HepG2 (cell line): Measurements from ENCODE around the gene ZPR1. TPM values are rescaled to one million over a fixed set of nuclear protein-coding genes. Genes with fewer than 3 reads are reported as not detected.

Experiments
- ARID2 ChIP-seq: sonication (generic); formaldehyde crosslinking; IDR thresholded peaks from 2 replicates; pipeline ENCODE4 v1.8.1; 2022; ENCODE audit warnings: mild to moderate bottlenecking, missing genetic modification reagents, borderline replicate concordance
- BORCS8-MEF2B ChIP-seq: sonication (generic); formaldehyde crosslinking; IDR thresholded peaks from 2 replicates; pipeline ENCODE4 v1.8.0; 2022; ENCODE audit warnings: mild to moderate bottlenecking, missing genetic modification reagents
- CEBPZ ChIP-seq: IDR thresholded peaks from 2 replicates; pipeline ENCODE4 v1.6.1; 2012; ENCODE audit warnings: low read length, improper control_type of control experiment
- HOXA9 ChIP-seq: sonication (generic); formaldehyde crosslinking; IDR thresholded peaks from 2 replicates; pipeline ENCODE4 v1.8.1; 2022; ENCODE audit warnings: missing genetic modification reagents, mild to moderate bottlenecking, moderate library complexity, borderline replicate concordance
- KLF12 ChIP-seq: sonication (generic); formaldehyde crosslinking; IDR thresholded peaks from 2 replicates; pipeline ENCODE4 v1.4.0; 2020; ENCODE audit warnings: missing genetic modification reagents, borderline replicate concordance
- KMT2A ChIP-seq: sonication (generic); formaldehyde crosslinking; IDR thresholded peaks from 2 replicates; pipeline ENCODE4 v1.4.0; 2020; ENCODE audit warnings: missing genetic modification reagents
- PBX3 ChIP-seq: sonication (generic); formaldehyde crosslinking; IDR thresholded peaks from 2 replicates; pipeline ENCODE4 v1.8.1; 2023; ENCODE audit warnings: missing genetic modification reagents, inconsistent platforms, borderline replicate concordance
- RARG ChIP-seq: sonication (generic); formaldehyde crosslinking; IDR thresholded peaks from 2 replicates; pipeline ENCODE4 v1.4.0; 2020; ENCODE audit warnings: low read depth, mild to moderate bottlenecking, missing genetic modification reagents
- RORA ChIP-seq: sonication (generic); formaldehyde crosslinking; IDR thresholded peaks from 2 replicates; pipeline ENCODE4 v1.5.0; 2020; ENCODE audit warnings: mild to moderate bottlenecking, missing genetic modification reagents, moderate library complexity
- SALL2 ChIP-seq: sonication (generic); formaldehyde crosslinking; IDR thresholded peaks from 2 replicates; pipeline ENCODE4 v1.8.1; 2023; ENCODE audit warnings: mild to moderate bottlenecking, missing genetic modification reagents, inconsistent platforms
- SMC3 ChIP-seq: IDR thresholded peaks from 2 replicates; pipeline ENCODE4 v1.6.1; 2011; ENCODE audit warnings: low read length, improper control_type of control experiment
- STAT6 ChIP-seq: sonication (generic); formaldehyde crosslinking; IDR thresholded peaks from 2 replicates; pipeline ENCODE4 v1.4.0; 2020; ENCODE audit warnings: missing genetic modification reagents, mild to moderate bottlenecking, borderline replicate concordance
- XBP1 ChIP-seq: sonication (generic); formaldehyde crosslinking; IDR thresholded peaks from 2 replicates; pipeline ENCODE4 v1.5.0; 2020; ENCODE audit warnings: missing genetic modification reagents
- ZKSCAN5 ChIP-seq: sonication (generic); formaldehyde crosslinking; IDR thresholded peaks from 2 replicates; pipeline ENCODE4 v1.5.1; 2020; ENCODE audit warnings: mild to moderate bottlenecking, missing genetic modification reagents
- ZNF879 ChIP-seq: sonication (generic); formaldehyde crosslinking; IDR thresholded peaks from 2 replicates; pipeline ENCODE4 v1.8.1; 2023; ENCODE audit warnings: missing genetic modification reagents
- polyA plus RNA-seq, 8 experiments: library from polyadenylated mRNA; depleted of rRNA in 3 of 8; stranded (reverse) in 7 of 8; unstranded in 1 of 8; fragments of >200 nt; fragmentation: Illumina TruSeq in 4 of 8; extraction: Trizol in 4 of 8; gene quantifications; 2 replicates each; pipeline versions ENCODE4 v1.2.1 to v1.2.3, GENCODE V29; 2011 to 2016; ENCODE audit warnings: low read depth in 4 of 8, missing spikeins in 1 of 8, mixed read lengths in 1 of 8; ENCODE audit not compliant: insufficient read depth in 1 of 8
- total RNA-seq, 5 experiments: library from RNA; depleted of rRNA; stranded (reverse); fragments of >200 nt; fragmentation: Illumina TruSeq; extraction: Trizol; gene quantifications; 2 replicates each; pipeline ENCODE4 v1.2.3, GENCODE V29; 2016; ENCODE audit warnings: low read depth in 1 of 5
- TF ChIP-seq, protein P1 (sequence below): sonication (generic); formaldehyde crosslinking; IDR thresholded peaks from 2 replicates; pipeline ENCODE4 v1.4.0; 2020; ENCODE audit warnings: missing genetic modification reagents, borderline replicate concordance
- TF ChIP-seq, protein P2 (sequence below): sonication (generic); formaldehyde crosslinking; IDR thresholded peaks from 2 replicates; pipeline ENCODE4 v1.4.0; 2020; ENCODE audit warnings: missing genetic modification reagents

Gene ZPR1
- total and polyA plus RNA-seq, 2 of the 13 experiments (the other 11 are each of a cell fraction or from before 2014, with no cell fraction given): 40.0 to 79.3 TPM

GRCh38 chr11:116833816-116834534 lies 46.2 kb upstream of the ZPR1 start (continued):
- no peak for TF ChIP-seq PBX3 (CRISPR knock-in tag)
- peak; percentile 33; the same call in 1 of the 2 replicates for TF ChIP-seq ARID2 (CRISPR knock-in tag)
- TF ChIP-seq RARG: no peak
- no peak for TF ChIP-seq STAT6
- TF ChIP-seq BORCS8-MEF2B (CRISPR knock-in tag): peak; percentile 68; the same call in 1 of the 2 replicates
- TF ChIP-seq, protein P1, sequence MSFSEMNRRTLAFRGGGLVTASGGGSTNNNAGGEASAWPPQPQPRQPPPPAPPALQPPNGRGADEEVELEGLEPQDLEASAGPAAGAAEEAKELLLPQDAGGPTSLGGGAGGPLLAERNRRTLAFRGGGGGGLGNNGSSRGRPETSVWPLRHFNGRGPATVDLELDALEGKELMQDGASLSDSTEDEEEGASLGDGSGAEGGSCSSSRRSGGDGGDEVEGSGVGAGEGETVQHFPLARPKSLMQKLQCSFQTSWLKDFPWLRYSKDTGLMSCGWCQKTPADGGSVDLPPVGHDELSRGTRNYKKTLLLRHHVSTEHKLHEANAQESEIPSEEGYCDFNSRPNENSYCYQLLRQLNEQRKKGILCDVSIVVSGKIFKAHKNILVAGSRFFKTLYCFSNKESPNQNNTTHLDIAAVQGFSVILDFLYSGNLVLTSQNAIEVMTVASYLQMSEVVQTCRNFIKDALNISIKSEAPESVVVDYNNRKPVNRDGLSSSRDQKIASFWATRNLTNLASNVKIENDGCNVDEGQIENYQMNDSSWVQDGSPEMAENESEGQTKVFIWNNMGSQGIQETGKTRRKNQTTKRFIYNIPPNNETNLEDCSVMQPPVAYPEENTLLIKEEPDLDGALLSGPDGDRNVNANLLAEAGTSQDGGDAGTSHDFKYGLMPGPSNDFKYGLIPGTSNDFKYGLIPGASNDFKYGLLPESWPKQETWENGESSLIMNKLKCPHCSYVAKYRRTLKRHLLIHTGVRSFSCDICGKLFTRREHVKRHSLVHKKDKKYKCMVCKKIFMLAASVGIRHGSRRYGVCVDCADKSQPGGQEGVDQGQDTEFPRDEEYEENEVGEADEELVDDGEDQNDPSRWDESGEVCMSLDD (CRISPR knock-in tag): no peak
- no peak for TF ChIP-seq XBP1
- TF ChIP-seq SMC3: no peak; the same call in 1 of the 2 replicates
- TF ChIP-seq, protein P2, sequence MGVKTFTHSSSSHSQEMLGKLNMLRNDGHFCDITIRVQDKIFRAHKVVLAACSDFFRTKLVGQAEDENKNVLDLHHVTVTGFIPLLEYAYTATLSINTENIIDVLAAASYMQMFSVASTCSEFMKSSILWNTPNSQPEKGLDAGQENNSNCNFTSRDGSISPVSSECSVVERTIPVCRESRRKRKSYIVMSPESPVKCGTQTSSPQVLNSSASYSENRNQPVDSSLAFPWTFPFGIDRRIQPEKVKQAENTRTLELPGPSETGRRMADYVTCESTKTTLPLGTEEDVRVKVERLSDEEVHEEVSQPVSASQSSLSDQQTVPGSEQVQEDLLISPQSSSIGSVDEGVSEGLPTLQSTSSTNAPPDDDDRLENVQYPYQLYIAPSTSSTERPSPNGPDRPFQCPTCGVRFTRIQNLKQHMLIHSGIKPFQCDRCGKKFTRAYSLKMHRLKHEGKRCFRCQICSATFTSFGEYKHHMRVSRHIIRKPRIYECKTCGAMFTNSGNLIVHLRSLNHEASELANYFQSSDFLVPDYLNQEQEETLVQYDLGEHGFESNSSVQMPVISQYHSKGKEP (CRISPR knock-in tag): no peak
- no peak for TF ChIP-seq SALL2 (CRISPR knock-in tag)
- peak; percentile 86; the same call in 1 of the 2 replicates for TF ChIP-seq HOXA9 (CRISPR knock-in tag)
- no peak for TF ChIP-seq RORA
- TF ChIP-seq KLF12 (CRISPR knock-in tag): peak; percentile 74
- TF ChIP-seq KMT2A: 0 out of 2 replicates have a peak, but pooled peaks have one; percentile 36
- TF ChIP-seq ZKSCAN5 (CRISPR knock-in tag): no peak
- TF ChIP-seq CEBPZ: no peak
- TF ChIP-seq ZNF879 (CRISPR knock-in tag): no peak
